Activated CD8-positive, alpha-beta memory T cell treated with anti-CD3 and anti-CD28 coated beads, Interleukin-2, amount 50 U/mL, for 24 hours (primary cell): ENCODE results near the gene HNRNPUL2.

Experiments used
- DNase-seq: peaks from one replicate; pipeline ENCODE4 v3.0.0-alpha.2; 2020; ENCODE audit errors: extremely low read depth

HNRNPUL2 gene

DNA sequence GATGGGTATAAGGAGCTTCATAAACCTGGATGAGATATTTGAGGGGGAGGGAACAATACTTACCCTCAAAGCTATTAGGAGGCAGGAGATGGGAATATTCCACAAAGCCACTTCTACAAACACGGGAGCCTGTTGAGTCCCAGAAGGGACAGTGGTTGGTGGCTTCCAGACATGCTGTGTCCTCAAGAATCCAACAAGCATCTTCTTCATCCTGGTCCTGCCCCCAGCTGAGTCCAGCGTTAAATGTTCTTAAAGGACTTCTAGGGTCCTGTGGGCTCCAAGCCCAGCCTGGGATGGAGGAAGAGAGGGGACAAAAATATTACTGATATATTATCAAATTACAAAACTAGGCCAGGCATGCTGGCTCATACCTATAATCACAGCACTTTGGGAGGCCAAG lies 59.8 kb downstream of the HNRNPUL2 start:
- no peak for DNase-seq

DNA sequence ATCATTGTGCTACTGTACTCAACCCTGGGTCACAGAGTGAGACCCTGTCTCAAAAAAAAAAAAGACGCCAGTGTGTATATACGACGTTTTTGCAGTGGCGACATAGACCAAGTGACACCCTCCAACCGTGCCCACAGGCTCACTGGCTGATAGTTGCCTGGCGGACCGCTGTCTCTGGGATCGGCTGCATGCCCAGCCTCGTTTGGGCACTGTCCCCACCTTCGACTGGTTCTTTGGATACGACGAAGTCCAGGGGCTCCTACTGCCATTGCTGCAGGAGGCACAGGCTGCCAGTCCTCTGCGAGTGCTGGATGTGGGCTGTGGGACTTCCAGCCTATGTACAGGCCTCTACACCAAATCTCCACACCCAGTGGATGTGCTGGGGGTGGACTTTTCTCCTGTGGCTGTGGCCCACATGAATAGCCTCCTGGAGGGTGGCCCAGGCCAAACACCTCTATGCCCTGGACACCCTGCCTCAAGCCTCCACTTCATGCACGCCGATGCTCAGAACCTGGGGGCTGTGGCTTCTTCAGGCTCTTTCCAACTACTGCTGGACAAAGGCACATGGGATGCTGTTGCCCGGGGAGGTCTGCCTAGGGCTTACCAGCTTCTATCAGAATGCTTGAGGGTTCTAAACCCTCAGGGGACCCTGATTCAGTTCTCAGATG lies 60.9 kb downstream of the HNRNPUL2 start:
- DNase-seq, result no peak

DNA sequence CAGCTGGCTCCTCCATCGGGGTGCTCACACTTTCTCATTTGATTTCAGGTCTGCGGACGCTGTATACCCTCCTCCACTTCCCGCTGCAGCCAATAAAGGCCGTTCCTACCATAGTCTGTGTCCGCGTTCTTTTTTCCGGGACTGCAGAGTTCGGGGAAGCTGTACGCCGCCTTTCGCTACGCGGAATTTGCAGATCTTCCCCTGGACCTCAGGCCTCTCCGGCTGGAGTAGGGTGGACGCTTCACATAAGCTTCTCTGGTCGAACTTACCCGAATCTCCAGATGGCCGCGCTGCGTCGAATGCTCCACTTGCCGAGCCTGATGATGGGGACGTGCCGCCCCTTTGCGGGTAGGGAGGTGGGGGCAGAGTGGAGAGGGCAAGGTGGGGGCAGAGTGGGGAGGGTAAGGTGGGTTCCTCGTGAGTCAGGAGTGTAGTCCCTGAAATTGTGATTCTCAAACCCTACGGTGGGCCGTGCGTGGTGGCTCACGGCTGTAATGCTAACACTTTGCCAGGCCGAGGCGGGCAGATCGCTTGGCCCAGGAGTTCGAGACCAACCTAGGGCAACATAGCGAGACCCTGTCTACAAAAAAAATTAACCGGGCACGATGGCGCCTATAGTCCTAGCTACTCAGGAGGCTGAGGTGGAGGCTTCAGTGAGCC lies 61.5 kb downstream of the HNRNPUL2 start:
- DNase-seq, result no peak

DNA sequence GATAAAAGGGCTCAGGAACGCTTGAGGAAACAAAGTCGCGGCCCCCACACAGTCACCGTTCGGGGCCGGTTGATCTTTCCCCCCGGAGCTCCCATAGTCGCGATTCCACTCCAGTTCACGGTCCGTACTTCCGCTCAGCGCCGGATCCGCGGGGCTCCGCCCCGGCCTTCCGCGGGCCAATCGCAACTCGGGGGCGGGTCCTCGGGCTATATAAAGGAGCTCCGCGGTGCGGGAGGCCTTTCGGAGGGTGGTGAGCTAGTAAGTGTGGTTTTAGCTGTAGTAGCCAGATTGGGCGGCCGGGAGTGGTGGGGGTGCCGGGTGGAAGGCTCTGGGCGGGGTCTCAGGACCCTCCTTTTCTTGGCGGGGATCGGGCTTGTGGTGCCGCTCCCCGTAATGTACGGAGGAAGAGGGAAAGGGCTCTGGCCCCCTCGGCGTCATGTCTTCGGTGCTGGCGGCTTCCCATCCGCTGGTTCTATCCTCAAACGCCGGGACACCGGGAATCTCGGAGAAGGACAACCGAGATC lies 62.1 kb downstream of the HNRNPUL2 start, which contains the start of the genes C11orf98 and CSKMT:
TSS of gene C11orf98 (minus strand) at position 136 of the 524 bp plus-strand sequence. CDS start at position 95, 41 bp downstream.
TSS of gene CSKMT (plus strand) at position 238 of the 524 bp plus-strand sequence. CDS start 568 bp downstream, outside the sequence.
- peak; percentile 92 for DNase-seq

DNA sequence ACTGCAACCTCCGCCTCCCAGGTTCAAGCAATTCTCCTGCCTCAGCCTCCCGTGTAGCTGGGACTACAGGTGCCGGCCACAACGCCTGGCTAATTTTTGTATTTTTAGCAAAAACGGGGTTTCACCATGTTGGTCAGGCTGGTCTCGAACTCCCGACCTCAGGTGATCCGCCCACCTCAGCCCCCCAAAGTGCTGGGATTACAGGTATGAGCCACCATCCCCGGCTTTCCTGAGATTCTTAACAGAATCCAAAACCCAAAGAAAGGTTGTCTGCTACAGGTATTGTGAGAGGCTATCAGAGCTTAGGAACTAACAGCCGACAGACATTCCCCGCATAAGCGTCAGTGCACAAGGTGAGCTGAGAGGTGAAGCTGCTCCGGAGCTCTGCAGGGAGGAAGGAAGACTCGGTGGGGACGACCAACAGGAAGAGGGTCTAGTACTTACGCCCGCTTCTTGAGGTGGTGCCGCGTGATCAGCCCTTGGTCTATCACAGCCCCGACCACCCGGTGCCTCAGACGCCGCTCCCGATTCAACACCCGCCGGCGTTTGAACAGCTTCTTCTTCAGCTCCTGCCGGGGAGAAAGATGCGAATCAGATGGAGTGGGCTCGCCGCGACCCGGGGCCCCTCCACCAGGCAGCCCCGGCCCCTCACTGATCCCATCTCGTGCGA lies 62.7 kb downstream of the HNRNPUL2 start:
- DNase-seq, result no peak
